ENCODE data around the gene PYGO2.

GRCh38 chr1:154957091-154957657, 4.4 kb downstream of the PYGO2 start:
- TF ChIP-seq, protein P1, sequence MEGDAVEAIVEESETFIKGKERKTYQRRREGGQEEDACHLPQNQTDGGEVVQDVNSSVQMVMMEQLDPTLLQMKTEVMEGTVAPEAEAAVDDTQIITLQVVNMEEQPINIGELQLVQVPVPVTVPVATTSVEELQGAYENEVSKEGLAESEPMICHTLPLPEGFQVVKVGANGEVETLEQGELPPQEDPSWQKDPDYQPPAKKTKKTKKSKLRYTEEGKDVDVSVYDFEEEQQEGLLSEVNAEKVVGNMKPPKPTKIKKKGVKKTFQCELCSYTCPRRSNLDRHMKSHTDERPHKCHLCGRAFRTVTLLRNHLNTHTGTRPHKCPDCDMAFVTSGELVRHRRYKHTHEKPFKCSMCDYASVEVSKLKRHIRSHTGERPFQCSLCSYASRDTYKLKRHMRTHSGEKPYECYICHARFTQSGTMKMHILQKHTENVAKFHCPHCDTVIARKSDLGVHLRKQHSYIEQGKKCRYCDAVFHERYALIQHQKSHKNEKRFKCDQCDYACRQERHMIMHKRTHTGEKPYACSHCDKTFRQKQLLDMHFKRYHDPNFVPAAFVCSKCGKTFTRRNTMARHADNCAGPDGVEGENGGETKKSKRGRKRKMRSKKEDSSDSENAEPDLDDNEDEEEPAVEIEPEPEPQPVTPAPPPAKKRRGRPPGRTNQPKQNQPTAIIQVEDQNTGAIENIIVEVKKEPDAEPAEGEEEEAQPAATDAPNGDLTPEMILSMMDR (IDR thresholded peaks at IDR 0.05; ENCODE audit: low read depth, low read length) = no peak
- no peak for TF ChIP-seq EZH2phosphoT487 (IDR thresholded peaks at IDR 0.05; ENCODE audit: low read depth)

All from OCI-LY3 (cell line).